Measurements from ENCODE around the gene ADAM12.

The ADAM12 gene

DNA sequence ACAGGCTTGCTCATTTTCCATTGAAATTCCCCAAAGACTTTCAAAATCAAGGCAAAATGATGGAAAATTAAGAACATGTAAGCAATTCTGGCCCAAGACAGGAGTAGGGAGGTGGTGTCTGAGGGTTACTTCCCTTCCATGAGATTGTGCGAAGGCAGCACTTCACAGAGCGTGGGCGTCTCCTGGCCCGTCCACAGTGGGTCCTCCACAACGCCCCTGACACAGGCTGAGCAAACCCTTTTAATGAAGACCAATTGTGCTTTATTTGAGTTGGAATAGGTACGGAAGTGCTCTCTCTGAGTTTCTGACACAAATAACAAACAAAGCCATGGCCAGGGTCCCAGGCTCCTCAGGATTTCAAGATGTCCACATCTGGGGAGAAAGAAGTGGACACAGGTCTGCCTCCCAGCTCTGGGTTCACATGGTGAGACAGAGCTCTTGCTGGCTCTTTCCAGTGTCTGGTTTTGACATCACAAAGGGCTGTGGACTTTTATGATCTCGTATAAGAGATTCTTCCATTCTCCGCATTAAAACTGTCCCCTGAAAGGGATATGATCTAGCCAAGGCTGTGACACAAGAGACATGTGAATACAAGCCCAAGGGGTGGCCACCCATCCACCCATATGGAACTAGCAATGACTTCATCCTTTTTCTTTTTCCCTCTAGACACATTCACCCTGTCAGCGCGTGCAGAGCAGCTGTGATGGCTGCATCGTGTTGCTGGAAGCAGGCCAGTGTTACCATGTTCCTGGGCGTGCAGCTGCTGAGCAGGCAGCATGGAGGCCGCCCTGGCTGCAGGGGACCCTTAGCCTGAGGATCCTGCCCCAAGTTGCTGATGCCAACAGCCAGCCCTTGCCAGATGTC, 145.6 kb downstream of the ADAM12 start:
- in situ Hi-C loops (cut with HindIII; ENCODE audit: low sequenced_read_pairs) = no loop called here

- in situ Hi-C loops (cut with HindIII; ENCODE audit: low sequenced_read_pairs) = no loop called here
These were observed 147.8 kb downstream of the ADAM12 start for GRCh38 chr10:126240483-126240882.

DNA sequence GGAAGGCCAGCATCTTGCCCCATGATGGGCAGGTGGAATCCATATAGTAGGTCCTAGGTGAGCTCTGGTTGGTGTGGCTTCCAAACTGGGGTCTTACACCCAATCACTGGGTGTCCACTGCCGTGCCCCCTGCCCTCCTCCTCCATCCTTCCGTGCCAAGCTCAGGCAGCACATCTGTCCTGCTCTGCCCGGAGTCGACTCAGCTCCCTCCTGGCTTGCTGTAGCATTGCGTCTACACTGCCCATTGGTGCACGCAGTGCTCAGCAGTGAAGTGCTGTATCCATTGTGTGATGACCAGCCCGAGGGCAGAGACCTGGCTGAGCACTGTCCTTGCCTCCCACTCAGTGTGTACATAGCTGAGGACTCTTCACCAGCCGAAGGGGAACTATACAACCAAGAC, 148.4 kb downstream of the ADAM12 start:
- in situ Hi-C loops (cut with HindIII; ENCODE audit: low sequenced_read_pairs) = no loop called here

DNA sequence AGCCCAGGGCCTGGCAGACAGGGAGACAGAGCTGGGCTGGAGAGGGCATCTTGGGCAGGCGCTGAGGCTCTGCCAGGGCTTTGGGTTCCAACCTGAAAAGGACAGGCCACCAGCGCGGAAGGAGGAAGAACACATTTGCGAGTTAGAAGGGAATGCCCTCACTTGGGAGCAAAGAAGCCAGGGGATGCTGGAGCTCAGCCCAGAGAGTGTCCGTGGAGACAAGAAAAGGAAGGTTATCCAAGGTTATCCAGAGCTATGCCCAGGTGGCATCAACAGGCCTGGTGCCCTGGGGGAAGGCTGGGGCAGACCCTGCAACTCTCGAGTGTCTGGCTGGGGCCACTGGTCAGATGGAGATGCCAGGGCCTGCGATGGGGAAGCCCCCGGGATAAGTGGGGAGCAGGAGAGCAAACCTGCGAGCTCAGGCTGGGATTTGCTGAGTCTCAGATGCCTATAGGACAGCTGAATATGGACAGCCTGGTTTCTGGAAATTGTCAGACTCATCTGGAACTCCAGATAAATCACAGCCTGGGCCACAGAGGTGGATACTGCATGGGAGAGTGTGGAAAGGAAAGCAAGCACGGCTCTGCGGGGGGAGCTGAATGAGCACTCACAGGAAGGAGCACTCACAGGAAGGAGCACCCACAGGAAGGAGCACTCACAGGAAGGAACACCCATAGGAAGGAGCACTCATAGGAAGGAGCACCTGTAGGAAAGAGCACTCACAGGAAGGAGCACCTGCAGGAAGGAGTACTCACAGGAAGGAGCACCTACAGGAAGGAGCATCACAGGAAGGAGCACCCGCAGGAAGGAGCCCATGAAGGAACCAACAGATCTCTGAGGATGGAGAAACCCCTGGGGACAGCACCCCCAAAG, 152.1 kb downstream of the ADAM12 start:
- in situ Hi-C loops (cut with HindIII; ENCODE audit: low sequenced_read_pairs) = no loop called here

DNA sequence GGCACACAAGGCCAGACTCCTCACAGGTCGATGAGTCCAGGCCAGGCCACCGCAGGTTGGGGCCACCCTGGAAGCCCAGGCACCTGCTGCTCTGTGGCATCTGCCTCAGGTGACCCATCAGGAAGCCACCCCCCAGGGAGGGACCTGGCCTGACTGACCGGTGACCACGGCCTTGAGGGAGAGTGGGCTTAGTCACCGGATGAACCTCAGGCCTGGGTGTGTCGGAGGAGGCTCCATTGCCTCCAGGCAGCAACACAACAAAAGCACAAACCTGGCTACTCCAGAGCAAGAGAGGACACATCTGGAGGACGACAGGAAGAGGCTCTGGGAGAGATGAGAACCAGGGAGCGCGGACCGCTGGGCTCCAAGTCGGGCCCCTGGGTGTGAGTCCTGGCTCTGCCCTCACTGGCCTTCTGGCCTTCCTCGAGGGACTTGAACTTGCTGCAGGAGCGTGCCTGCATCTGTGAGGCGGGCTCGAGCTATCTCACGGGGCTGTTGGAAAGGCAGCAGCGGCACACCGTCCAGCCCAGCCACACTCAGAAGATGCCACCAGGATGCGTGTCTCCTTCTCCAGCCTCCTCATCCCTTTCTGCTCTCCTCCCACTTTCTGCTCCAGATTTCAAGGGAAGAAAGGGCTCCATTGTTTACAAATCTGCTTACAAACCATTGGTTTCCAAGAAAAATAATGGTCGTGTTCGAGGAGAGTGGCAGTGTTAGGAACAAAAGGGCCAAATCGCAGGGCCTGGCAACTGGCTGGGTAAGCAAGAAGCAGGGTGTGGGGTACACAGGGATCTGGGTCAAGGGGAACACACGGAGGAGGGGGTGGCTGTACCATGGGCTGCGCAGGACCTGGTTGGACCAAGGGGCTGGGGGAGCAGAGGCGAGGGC, 152.9 kb downstream of the ADAM12 start:
- in situ Hi-C loops (cut with HindIII; ENCODE audit: low sequenced_read_pairs) = no loop called here

DNA sequence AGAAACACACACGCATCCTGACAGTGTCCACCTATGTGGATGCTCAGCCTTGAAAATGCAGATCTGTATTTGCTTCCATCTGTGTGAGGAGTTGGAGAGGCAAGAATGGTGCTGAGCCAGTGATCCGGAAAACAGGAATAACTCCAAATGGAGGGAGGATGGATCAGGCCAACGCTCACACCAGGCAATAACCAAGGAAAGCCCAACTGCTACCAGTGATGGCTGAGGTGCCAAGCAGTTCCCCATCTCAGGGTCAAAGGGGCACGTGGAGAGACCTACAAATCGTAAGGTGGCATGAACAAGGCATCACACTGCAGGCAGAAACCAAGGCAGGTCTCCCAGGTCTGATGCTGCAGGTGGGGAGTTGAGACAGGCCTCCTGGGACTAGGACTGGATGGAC, 153.6 kb downstream of the ADAM12 start:
- in situ Hi-C loops (cut with HindIII; ENCODE audit: low sequenced_read_pairs) = no loop called here

GRCh38 chr10:126233182-126234148, 154.8 kb downstream of the ADAM12 start:
- in situ Hi-C loops (cut with HindIII; ENCODE audit: low sequenced_read_pairs) = no loop called here

- in situ Hi-C loops (cut with HindIII; ENCODE audit: low sequenced_read_pairs) = no loop called here
These were observed 157.7 kb downstream of the ADAM12 start for GRCh38 chr10:126230587-126230986.

DNA sequence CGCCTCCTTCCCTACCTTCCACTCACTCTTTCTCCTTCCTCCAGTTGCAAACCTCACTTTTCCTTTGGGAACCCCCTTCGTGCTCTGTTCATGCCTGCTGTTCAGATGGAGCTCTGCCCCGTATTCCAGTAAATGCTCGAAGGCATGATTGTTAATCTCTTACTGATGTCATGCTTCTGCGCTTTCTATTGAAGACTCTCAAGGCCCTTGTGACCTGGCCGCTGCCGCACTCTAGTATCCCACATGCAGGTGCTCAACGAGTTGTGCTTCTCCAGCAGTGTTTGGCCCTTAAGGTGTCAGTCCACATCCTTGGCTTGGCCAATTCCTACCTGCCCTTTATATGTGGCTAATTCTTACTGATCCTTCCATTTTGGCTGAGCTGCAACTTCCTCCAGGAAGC, 158.6 kb downstream of the ADAM12 start:
- in situ Hi-C loops (cut with HindIII; ENCODE audit: low sequenced_read_pairs) = no loop called here

DNA sequence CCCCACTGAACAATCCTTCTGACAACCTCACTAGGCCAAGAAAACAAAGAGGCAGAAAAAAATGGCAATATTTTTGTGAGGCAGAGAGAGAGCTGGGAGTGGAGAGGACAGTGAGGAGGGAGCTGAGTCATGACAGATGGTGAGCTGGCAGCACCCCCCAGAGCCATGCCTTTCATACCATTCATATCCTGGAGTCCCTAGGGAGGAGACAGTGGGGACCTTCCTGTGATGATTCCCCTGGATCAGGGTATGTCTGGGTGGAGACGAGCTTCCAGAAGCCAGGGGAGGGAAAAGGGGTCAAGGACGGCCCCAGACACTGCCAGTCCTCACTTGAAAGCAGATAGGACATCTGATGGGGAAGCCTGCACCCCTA, 160.5 kb downstream of the ADAM12 start:
- in situ Hi-C loops (cut with HindIII; ENCODE audit: low sequenced_read_pairs) = no loop called here

- in situ Hi-C loops (cut with HindIII; ENCODE audit: low sequenced_read_pairs) = no loop called here
These were observed 161.1 kb downstream of the ADAM12 start for GRCh38 chr10:126226988-126227761.

GRCh38 chr10:126226205-126226604, 162.1 kb downstream of the ADAM12 start:
- in situ Hi-C loops (cut with HindIII; ENCODE audit: low sequenced_read_pairs) = no loop called here

- in situ Hi-C loops (cut with HindIII; ENCODE audit: low sequenced_read_pairs) = no loop called here
These were observed 162.6 kb downstream of the ADAM12 start for GRCh38 chr10:126225672-126226008.

DNA sequence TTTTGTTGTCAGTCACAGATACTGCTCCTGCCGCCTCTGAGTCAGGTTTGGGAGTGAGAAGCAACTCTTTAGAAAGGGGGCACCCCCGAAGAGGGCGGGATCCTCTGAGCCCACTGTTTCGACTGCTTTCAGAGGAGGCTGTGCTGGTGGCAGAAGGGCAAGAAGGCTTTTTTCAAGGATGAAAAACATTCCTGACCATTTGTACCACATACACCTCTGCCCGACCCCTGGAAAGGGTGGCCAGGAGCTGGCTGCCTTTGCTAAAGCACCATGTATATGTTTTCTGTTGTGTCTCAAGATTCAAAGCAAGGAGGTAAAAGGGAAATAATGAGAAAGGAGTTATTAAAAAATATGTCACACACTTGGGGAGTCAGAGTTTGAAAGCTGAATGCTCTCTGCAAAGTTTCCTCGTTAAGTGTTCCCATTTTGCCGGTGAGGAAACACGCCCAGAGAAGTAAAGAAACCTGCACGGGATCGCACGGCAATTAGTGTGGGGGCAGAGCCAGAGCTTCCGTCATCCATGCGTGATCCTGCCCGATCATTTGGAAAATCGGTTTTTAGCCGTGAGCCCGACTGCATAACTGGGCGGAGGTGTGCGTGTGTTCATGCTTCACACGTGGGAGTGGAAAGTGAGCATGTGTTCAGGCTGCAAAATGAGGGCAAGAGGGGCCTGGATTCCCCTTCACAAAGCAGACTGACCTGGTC, 163.2 kb downstream of the ADAM12 start:
- in situ Hi-C loops (cut with HindIII; ENCODE audit: low sequenced_read_pairs) = no loop called here

GRCh38 chr10:126223512-126224067, 164.7 kb downstream of the ADAM12 start:
- in situ Hi-C loops (cut with HindIII; ENCODE audit: low sequenced_read_pairs) = no loop called here

DNA sequence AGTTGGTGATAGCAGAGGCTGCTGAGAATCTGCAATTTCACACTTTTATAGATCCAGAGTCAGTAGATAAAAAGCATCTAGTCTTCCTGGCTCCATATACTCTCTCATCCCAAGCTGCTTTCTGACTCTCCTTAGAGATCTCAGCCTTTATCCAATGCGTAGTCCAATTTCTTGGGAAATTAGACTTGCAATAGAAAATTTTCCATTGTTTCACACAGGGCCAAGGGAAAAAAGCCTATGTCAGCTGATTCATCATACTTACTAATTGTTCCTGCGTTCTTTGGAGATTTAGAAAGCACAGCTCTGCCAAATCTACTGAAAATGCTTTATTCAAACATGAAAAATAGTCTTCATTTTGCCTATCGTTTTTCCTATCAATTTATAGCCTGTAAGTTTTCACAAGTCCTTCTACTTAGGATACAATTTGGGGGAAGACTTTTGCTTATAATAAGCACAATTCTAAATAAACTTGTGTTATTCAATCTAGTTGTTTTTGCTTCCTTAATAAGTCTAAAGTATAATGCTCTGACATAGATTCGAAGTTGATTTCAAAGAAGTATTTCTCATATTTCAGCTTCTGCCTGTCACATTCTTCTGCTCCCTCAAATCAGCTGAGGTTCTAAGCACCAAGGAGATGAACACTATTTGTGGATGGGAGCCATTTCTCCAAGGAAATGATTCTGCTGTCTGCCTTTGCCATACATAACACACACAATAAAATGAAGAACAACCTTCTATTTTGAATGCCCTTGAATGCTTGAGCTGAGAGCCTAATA, 165.4 kb downstream of the ADAM12 start:
- in situ Hi-C loops (cut with HindIII; ENCODE audit: low sequenced_read_pairs) = no loop called here

DNA sequence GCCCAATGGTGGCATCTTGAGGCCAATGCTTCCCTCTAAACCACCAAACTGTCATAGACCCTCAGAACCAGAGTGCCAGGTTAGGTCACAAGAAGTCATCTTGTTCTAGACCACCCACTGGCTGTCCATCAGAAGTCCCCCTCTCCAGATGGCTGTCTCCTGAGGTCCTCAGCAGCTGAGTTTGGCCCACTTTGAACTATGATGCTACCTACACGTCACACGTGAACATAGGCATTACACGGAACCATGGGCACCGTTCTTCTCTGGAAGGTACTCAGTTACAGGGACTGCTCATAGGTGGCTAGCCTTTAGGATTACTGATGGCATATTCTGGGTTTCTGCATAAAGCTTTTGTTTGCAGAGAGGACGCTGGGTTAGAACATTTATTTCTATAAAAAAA, 166.4 kb downstream of the ADAM12 start:
- in situ Hi-C loops (cut with HindIII; ENCODE audit: low sequenced_read_pairs) = no loop called here
